GM21529 (cell line): ENCODE data around the gene RASAL1.
"Not testable (repeated sequence)": the region's sequence is repeated elsewhere in the genome, so short reads cannot be mapped to it uniquely, and the experiment has no call there.

Source experiments
- ATAC-seq: cut with Tn5 transposase; IDR thresholded peaks from one replicate; pipeline ENCODE4 v1.9.1; 2021; ENCODE audit not compliant: unreplicated experiment

Gene RASAL1

DNA sequence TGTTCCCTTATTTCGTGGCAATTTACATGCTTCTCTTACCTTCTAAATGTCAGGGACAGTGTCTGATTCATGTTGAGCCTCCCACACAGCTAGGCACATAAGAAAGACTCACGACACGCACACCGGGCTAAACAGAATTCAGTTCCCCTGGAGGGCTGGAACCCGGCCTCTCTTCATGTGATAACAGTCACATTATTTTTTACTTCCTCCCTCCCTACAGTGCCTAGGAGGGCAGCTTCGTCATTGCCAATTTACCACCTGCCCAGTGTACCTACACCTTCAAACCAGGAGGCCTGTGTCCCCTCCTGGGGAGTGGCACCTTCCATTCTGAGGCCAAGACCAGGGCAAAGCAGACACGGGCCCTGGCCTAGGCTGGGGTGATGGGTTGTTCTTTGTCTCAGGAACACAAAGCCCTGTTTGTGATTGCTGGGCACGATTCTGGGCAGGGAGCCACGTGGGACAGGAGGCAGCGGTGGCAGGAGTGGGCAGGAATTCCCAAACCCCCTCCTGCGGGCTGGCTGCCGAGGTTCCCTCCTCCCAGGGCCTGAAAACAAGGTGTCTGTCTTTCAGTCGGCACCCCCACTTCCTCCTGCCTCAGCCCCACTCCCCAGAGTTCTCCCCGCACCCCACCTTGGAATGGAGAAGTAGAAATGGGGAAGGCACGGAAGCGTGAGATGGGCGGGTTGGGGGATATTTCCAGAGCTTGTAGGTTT, 6.8 kb upstream of the RASAL1 start:
- no peak for ATAC-seq

DNA sequence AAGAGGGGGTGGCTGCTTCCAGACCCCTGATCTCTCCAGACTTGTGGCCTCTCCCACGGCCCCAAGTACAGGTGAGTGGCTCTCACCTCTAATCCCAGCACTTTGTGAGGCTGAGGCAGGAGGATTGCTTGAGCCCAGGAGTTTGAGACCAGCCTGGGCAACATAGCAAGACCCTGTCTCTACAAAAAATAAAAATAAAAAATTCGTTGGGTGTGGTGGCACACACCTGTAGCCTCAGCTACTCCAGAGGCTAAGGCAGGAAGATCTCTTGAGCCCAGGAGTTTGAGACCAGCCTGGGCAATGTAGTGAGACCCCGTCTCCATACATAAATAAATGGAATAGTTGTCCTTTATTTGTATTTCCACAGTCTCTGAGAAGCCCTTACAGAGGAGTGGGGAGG, 6.2 kb upstream of the RASAL1 start:
- not testable (repeated sequence) for ATAC-seq

DNA sequence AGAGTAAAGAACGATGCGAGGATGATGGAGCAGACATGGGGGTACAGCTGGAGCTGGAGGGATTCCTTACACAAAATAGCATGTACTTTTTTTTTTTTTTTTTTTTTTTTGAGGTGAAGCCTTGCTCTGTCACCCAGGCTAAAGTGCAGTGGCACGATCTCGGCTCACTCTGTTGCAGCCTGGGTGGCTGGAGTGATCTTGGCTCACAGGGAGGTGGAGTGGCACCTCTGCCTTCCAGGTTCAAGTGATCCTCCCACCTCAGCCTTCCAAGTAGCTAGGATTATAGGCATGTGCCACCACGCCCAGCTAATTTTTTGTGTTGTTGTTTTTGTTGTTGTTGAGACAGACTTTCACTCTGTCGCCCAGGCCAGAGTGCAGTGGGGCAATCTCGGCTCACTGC, 5.1 kb upstream of the RASAL1 start:
- no peak for ATAC-seq

DNA sequence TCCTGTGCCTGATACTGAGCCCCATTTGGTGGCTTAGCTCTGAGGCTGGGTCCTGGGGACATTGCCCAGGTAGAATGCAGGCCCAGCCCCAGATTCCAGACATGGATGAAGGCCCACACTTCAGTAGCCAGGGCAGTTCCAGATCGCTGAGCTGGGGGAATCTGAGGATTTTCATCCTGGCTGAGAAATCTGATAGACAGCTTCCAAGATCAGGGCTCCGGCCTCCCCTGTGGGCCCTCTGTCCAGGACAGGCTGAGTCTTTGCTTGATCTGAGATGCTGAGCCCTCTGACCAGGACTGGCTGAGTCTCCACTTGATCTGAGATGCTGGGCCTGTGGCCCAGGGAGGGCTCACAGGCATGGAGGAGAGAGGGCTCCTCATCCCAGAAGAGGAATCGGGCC, 3.3 kb upstream of the RASAL1 start:
- ATAC-seq, result no peak

DNA sequence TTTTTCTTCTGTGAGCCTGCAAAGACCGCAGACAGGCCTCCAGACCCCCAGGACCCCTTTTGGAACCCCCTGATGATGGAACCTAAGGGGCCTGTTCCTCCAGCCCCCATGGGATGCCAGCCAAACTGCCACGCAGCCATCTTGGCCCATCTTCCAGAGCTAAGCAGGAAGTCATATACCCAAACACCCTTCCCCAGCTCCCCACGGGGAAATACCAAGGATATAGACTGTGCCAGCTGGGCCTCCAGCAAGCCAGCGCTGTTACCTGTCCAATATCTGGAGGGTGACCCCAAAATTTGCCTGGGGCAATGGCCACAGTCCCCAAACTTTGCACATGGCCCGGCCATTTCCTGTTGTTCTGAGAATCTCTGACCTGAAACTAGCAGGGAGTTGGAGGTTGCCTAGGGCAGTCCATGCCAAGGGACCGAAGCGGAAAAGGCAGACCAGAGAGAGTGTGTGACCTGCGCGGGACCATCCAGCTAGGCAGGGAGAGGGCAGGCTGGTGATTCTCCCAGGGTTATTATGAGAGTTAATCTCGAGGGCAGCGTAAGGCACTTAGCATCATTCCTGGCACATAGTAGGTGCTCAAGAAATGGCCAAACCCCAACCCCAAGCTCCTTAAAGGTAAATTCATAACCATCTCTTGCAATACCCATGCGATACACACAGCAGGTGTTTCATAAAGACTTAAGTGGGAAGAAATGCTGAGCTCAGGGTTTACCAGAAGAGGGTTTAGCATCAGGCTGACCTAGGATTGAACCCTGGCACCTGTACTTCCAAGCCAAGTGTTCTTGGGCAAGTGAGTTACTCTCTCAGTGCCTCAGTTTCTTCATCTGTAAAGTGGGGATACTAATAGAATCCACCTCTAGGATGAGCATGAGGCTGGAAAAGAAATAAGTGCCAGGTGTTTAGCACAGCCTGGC, 2.6 kb upstream of the RASAL1 start:
- no peak for ATAC-seq

DNA sequence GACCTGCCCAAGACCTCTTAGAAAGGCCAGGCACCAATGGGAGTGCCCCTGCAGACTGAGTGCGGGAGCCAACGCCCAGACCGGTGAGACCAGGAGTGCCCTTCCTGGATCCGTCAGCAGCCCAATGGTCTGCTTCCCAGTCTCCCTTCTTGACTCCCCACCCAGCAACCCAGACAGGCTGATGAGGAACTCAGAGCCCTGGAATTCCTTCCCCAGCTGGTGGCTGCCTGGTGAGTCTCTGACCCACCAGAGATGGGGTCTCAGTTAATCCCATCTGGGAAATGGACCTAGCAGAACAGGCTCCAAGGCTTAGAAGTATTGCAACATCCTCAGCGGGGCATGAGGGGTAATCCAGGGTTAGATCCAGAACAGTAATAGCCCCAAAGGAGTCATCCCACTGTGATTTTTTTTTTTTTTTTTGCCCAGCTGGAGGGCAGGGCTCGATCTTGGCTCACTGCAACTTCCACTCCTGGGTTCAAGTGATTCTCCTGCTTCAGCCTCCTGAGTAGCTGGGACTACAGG, 1.5 kb upstream of the RASAL1 start:
- no peak for ATAC-seq

DNA sequence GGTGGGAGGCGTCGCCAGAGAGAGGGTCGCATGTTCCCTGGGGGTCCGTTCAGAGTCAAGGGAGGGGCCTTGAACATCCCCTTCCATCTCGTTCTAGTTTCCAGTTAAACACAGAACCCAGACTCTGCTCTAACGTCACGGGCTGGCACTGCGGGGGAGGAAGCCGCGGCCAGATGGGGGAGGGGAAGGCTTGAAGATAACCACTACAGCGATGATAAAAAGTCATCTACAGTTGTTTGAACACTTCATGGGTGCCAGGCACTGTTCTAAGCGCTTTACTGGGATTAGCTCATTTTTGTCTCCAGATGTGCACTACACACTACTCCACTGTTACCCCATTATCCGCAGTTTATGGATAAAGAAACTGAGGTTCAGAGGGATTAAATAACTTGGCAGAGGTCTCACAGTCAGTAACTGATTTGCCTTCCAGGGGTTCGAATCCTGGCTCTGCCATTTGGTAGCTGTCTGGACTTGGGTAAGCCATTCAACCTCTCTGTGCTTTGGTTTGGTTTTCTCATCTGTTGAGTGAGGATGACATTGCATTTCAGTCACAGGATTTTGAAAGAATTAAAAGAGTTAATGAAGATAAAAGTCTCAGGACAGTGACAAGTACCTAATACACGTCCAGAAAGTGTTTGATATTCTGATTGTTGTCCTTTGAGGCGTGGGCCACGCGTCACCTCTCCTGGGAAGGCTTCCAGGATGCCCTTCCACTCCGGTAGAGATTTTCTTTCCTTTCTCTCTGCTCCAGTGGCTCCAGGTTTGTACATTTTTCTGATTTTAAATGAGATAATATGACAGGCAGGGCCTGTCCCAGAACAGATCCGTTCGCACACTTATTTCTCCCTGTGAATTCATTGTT, 798 bp upstream of the RASAL1 start:
- ATAC-seq, result peak; percentile 12

DNA sequence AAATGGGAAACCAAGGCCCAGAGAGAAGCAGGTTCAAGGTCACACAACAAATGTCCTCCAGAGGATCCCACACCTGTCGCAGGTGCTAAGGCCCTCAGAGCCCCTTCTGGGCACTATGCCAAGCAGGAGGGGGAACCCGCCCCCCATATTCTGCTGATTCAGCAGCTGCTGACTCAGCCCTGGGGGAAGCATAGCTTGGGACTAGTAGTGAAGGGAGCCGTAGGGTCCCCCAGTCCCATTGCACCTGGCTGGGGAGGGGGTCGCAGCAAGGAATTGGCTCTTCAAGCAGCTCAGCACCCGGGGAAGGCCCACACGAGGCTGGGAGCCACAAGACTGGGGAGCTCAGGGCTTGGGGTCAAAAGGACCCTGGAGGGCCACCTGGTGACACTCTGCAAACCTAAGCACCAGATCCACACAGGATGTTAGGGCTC, 1.0 kb downstream of the RASAL1 start:
- ATAC-seq, result no peak

DNA sequence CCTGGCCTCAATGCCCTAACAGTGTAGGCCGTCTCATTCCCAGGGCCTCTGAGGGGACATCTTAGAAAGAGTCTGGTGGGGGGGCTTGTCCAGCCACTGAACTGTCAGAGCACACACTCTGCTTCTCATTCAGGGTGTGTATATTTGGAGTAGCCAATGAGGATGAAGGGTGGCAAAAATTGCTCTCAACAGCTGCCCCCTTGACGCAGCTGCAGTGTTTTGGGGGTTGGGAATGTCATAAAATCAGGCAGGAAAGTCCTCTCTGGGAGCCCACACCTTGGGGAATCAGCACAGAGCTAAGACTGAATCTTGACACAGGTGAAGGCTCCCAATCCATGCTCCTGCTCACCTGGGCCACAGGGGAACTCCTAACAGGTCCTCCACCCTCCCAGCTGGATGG, 1.5 kb downstream of the RASAL1 start:
- no peak for ATAC-seq

DNA sequence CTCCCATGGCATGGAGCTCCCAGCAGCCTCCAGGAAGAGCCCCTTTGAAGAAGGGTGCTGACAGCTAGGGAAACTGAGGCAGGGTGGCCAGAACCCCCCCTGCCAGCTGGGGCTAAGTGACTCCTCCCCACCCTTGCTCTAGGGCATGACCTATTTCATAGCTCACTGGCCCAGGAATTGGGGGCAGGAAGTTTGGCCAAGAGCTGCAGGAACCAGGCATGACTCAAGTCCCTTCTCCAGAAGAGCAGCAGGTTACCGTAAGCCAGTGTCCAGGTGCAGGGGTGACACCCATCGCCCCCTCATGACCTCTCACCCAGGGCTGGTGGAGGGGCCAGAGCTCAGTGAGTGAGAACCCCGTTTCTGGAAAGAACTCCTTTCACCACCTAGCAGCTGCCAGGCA, 1.9 kb downstream of the RASAL1 start:
- no peak for ATAC-seq

DNA sequence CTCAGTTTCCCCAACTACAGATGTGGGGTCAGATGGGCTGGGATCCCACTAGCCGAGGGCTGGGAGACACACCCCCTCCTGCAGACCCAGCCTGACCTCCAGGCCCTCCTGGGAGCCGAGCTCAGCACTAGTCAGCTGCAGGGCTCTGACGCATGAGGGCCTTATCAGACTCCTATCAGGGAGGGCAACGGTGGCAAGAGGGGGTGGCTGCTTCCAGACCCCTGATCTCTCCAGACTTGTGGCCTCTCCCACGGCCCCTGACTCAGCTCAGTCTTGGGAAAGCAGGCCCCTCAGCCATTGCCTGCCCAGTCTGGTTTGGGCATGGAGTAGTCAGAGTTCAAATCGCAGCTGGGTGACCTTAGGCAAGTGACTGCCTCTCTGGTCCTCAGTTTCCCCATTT, 2.5 kb downstream of the RASAL1 start:
- ATAC-seq, result no peak

DNA sequence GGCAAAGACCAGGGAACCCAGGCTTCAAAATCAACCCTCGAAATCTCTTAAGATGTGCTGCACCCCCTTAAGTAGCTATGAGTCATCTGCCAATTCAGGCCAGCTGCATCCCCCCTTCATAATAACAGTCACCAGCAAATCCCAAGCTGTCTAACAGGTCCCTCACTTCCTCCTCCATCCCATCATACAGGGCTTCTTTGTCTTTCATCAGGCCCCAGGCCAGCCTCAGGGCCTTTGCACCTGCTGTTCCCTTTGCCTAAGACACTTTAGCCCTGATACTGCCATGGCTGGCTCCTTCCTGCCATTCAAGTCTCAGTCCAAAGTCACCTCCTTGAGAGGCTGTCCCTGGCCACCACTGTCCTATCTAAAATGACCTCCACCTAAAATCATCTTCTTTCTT, 4.0 kb downstream of the RASAL1 start:
- ATAC-seq, result no peak

DNA sequence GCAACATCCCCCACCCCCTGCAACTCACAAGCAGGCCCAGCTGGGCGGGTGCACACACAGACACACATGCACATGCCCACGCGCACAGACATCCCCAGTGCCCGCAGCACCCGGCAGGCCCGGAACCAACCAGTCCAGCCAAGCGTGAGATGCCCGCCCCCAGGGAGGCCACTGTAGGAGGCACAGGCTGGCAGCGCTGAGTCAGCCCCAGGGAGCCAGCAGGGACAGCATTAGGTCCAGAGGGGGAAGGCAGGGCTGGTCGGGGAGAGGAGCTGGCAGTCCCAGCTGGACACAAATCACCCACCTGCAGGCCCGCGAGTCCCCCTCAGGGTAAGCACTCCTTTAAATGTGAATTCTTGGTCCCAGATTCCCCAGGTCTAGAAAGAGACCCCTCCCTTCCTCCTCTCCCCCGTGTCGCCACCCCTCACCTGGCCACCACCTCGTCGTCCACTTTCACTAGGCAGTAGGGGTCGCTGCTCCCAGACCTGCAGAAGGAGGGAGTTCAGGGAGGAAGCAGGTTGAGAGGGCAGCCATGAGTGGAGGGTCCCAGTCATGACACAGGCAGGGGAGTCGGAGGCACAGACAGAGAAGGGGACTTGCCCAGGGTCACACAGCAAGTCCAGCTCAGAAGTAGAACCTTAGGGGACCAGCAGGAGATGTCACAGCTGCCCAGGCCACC, 5.0 kb downstream of the RASAL1 start:
- no peak for ATAC-seq

DNA sequence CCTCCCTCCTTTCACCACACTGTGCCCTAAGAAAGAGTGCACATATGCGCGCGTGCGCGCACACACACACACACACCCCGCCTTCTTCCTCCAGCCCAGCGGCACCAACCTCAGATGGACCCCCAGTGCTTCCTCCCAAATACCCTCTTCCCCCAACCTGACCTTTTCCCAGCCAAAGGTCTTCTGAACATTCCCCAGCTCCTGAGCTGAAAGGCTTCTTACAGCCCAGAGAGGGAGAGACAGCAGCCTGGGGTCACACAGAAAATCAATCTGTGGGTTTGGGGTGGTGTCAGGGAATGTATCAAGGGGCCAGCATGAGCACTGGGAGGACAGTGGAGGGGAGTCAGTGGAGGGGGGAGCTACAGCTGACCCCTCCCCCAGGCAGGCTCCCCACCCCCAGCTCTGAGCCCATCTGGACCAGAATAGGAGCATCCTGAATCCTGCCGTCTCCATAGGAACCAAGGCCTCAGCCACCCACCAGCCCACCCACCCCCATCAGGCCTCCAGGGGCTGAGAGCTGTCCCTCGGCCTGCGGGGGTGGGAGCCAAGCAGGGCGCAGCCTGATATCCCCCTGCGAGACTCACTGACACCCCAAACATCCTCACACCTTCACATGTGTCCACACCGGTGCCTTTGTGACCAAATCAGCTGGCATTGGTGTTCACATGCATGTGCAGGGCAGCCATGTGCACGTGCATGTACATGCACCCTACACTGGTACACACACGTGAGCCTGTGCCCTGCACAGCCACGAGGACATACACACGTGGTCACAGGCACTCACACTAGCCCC, 5.7 kb downstream of the RASAL1 start:
- no peak for ATAC-seq

DNA sequence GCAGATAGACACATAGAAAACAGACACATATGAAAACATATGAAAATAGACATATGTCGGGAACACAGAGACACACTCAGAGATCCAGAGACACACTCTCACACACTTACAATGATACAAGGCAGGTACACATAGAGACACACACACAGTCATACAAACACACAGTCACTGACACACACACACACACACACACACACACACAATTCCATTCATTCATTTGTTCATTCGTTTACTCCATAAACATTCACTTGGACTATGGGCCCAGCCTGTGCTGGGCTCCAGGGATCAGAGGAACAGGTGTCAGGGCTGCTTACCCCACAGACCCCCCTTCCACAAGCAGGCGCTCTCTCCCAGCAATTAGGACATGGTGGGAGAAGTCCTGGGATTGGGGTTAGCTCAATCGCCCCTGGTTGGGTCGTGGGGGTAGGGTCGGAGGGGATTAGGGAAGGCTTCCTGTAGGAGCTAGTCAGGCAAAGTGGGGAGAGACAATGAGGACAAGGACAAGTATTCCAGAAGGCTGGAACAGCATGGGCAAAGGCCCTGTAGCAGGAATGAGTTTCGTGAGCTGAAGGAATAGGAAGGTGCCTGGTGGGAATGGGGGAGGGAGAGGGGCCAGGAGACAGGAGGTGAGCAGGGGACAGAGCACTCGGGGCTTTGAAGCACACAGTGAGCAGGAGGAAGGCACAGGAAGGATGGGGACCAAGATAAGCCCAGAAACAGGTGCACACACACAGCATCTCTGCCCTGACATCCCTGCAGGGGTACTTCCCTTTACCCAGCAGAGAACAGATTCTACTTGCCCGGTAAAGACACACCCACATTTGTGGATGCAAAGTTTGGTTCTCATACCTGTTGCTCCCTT, 6.5 kb downstream of the RASAL1 start:
- ATAC-seq, result no peak

DNA sequence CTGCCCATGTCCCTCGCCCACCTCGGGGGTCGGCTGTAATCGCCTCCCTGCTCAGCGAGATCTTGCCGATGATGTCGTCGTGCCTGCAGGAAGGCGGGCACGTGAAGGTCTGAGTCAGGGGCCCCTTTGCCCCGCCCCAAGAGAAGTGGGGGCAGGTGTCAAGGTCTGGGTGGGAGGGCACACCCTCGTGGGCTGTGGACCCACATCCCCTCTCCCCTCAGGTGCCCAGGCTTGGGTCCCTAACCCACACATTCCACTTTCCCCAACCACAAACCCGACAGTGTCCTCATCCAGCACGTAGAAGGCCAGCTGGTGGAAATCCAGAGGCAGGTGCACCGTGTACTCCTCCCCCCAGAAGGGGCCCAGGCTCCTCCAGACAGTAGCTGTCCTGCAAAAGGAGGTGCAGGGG, 7.8 kb downstream of the RASAL1 start:
- no peak for ATAC-seq

DNA sequence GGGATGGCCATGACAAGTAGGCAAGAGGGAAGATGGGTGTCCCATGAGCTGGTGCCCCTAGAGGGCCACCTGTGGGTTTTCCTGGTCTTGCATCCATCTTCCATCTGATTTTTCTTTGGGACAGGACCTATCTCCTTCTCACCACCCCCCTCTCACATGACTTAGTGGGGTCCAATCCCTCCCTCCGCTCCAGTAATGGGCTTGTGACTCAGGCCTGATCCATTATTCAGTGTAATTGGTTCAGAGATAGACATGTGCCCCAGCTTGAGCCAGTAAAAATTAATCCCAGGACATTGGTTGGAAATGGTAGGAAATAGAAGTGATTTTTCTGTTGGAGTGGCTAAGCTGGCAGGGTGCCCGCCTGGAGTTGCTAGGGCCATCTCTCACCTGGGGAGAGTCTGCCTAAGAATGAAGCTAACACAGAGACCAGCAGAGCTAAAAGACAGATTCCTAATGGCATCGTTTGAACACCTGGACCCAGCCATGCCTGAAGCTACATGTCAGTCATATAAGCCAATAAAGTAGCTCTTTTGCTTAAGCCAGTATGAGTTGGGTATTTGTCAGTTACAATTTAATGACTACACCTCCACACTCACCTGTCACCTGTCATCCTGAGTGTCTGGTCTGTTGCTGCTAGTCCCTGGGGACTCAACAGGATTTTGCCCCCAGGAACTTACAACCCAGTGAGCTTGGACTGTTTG, 14.7 kb downstream of the RASAL1 start:
- no peak for ATAC-seq

DNA sequence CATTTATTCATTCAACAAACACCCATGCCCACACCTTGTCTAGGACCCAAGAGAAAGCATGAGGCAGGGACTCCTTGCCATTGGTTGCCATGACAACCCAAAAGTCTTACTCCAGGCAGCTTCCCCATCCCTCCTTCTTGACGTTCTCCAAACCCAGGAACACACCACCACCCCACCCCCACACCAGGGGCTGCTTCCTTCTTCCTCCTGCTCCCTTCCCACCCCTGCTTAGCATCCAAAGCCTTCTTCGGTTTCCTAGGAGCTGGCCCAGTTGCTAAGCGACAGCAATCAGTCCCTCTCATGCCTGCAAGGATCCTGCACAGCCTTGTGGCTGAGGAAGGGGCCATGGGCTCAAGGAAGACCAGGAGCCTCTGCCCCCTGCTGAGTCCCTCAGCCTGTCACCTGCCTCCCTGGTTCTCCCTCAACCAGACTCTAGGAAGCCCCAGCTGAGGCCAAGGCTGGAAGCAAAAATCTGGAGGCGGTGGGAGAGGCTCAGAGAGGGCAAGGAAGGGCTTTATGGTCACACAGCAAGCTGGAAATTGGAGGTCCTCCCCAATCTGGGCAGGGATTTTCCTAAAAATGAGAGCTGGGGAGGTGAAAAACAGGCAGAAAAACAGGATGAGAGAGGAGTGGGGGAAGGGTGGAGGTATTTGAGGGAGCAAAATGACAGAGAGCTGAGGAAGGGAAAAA, 15.4 kb downstream of the RASAL1 start:
- no peak for ATAC-seq
